IPS-20b (cell line): ENCODE measurements around the gene CTAG2.
"Not testable (repeated sequence)": the region's sequence is repeated elsewhere in the genome, so short reads cannot be mapped to it uniquely, and the experiment has no call there.

Experiments used
- H3K27ac ChIP-seq: one replicate; pipeline ENCODE4 v1.5.1; 2013; ENCODE audit warnings: low read length
- H3K27me3 ChIP-seq: 2 replicates; pipeline ENCODE4 v1.6.1; 2013; ENCODE audit warnings: mild to moderate bottlenecking, low read length, inconsistent platforms; ENCODE audit not compliant: insufficient read depth
- H3K36me3 ChIP-seq: 2 replicates; pipeline ENCODE4 v1.6.1; 2013; ENCODE audit warnings: low read depth, mild to moderate bottlenecking, inconsistent platforms, low read length, moderate library complexity; ENCODE audit not compliant: insufficient read depth
- H3K4me1 ChIP-seq: 2 replicates; pipeline ENCODE4 v1.6.1; 2013; ENCODE audit warnings: mild to moderate bottlenecking, control low read depth, inconsistent platforms, low read length, moderate library complexity; ENCODE audit not compliant: insufficient read depth
- H3K4me3 ChIP-seq: 2 replicates; pipeline ENCODE4 v1.5.1; 2013; ENCODE audit warnings: mild to moderate bottlenecking, low read length, inconsistent platforms
- H3K9ac ChIP-seq: 2 replicates; pipeline ENCODE4 v1.6.1; 2013; ENCODE audit warnings: low read depth, mild to moderate bottlenecking, inconsistent platforms, low read length, moderate library complexity
- H3K9me3 ChIP-seq: 2 replicates; pipeline ENCODE4 v1.6.1; 2013; ENCODE audit warnings: mild to moderate bottlenecking, low read depth, low read length, inconsistent platforms; ENCODE audit not compliant: insufficient read depth

The CTAG2 gene

GRCh38 chrX:154643708-154644107 lies 9.7 kb downstream of the CTAG2 start:
- not testable (repeated sequence) for H3K9ac ChIP-seq, H3K4me3 ChIP-seq, H3K27ac ChIP-seq, H3K36me3 ChIP-seq, H3K4me1 ChIP-seq, H3K27me3 ChIP-seq, H3K9me3 ChIP-seq

GRCh38 chrX:154641740-154642139 lies 11.6 kb downstream of the CTAG2 start:
- H3K27ac ChIP-seq, H3K36me3 ChIP-seq, H3K4me1 ChIP-seq, H3K4me3 ChIP-seq, H3K9ac ChIP-seq, H3K9me3 ChIP-seq, H3K27me3 ChIP-seq: not testable (repeated sequence)

GRCh38 chrX:154633661-154634060 lies 19.7 kb downstream of the CTAG2 start:
- not testable (repeated sequence) for H3K27me3 ChIP-seq, H3K27ac ChIP-seq, H3K4me3 ChIP-seq, H3K4me1 ChIP-seq, H3K9me3 ChIP-seq, H3K36me3 ChIP-seq, H3K9ac ChIP-seq

- not testable (repeated sequence) for H3K9me3 ChIP-seq, H3K4me3 ChIP-seq
Measured at GRCh38 chrX:154630949-154631348, 22.4 kb downstream of the CTAG2 start.

GRCh38 chrX:154628960-154629359 lies 24.4 kb downstream of the CTAG2 start:
- H3K4me3 ChIP-seq, H3K27ac ChIP-seq, H3K4me1 ChIP-seq, H3K9me3 ChIP-seq, H3K27me3 ChIP-seq, H3K9ac ChIP-seq, H3K36me3 ChIP-seq: not testable (repeated sequence)

More at GRCh38 chrX:154630949-154631348, 22.4 kb downstream of the CTAG2 start:
- H3K27me3 ChIP-seq, H3K9ac ChIP-seq, H3K27ac ChIP-seq, H3K4me1 ChIP-seq, H3K36me3 ChIP-seq: not testable (repeated sequence)

- H3K9ac ChIP-seq, H3K36me3 ChIP-seq, H3K4me1 ChIP-seq, H3K27me3 ChIP-seq, H3K4me3 ChIP-seq, H3K27ac ChIP-seq, H3K9me3 ChIP-seq: not testable (repeated sequence)
Measured at GRCh38 chrX:154620767-154621414, 32.5 kb downstream of the CTAG2 start.

GRCh38 chrX:154619182-154619581 lies 34.2 kb downstream of the CTAG2 start, which contains the start of gene CTAG1B:
Gene CTAG1B, minus strand, starts transcription at chrX:154619282. Its CDS starts 64 bp downstream, at chrX:154619218.
- not testable (repeated sequence) for H3K4me1 ChIP-seq, H3K9me3 ChIP-seq, H3K4me3 ChIP-seq, H3K9ac ChIP-seq, H3K27me3 ChIP-seq, H3K36me3 ChIP-seq, H3K27ac ChIP-seq

- H3K9me3 ChIP-seq, H3K27me3 ChIP-seq, H3K36me3 ChIP-seq, H3K4me3 ChIP-seq, H3K4me1 ChIP-seq, H3K9ac ChIP-seq, H3K27ac ChIP-seq: not testable (repeated sequence)
Measured at GRCh38 chrX:154613586-154613985, 39.8 kb downstream of the CTAG2 start.

- not testable (repeated sequence) for H3K36me3 ChIP-seq, H3K9ac ChIP-seq, H3K27ac ChIP-seq, H3K9me3 ChIP-seq, H3K4me1 ChIP-seq, H3K27me3 ChIP-seq, H3K4me3 ChIP-seq
Measured at GRCh38 chrX:154611146-154611545, 42.2 kb downstream of the CTAG2 start.

- not testable (repeated sequence) for H3K9ac ChIP-seq, H3K27ac ChIP-seq, H3K9me3 ChIP-seq, H3K27me3 ChIP-seq, H3K4me3 ChIP-seq, H3K4me1 ChIP-seq, H3K36me3 ChIP-seq
Measured at GRCh38 chrX:154608823-154609222, 44.6 kb downstream of the CTAG2 start.

- not testable (repeated sequence) for H3K9me3 ChIP-seq, H3K9ac ChIP-seq, H3K36me3 ChIP-seq, H3K27ac ChIP-seq, H3K4me1 ChIP-seq, H3K27me3 ChIP-seq, H3K4me3 ChIP-seq
Measured at GRCh38 chrX:154607976-154608375, 45.4 kb downstream of the CTAG2 start.

- Histone ChIP-seq H3K4me1 (no peaks in the 10 kb centered on the region), H3K27ac (no peak overlapping the region), H3K4me3 (no peak overlapping the region), H3K36me3 (no peaks in the 10 kb centered on the region), H3K9ac (no peak overlapping the region), H3K9me3 (no peaks in the 10 kb centered on the region), H3K27me3 (no peaks in the 10 kb centered on the region)
Measured at GRCh38 chrX:154607370-154607769, 46.0 kb downstream of the CTAG2 start.

GRCh38 chrX:154605566-154605965 lies 47.8 kb downstream of the CTAG2 start:
- Histone ChIP-seq H3K27ac (no peak overlapping the region), H3K9ac (no peak overlapping the region), H3K4me1 (no peaks in the 10 kb centered on the region), H3K9me3 (no peaks in the 10 kb centered on the region), H3K4me3 (no peak overlapping the region), H3K27me3 (no peaks in the 10 kb centered on the region), H3K36me3 (no peaks in the 10 kb centered on the region)
